ENCODE measurements around the gene DHRSX. TPM values are rescaled to one million over a fixed set of nuclear protein-coding genes. Genes with fewer than 3 reads are reported as not detected.
"Not testable (repeated sequence)": the region's sequence is repeated elsewhere in the genome, so short reads cannot be mapped to it uniquely, and the experiment has no call there.

Gene DHRSX
- total RNA-seq, 1 experiment from 2014 or later, result 24.5 TPM

GRCh38 chrX:2316534-2316933, 184.2 kb downstream of the DHRSX start:
- DNase-seq (ENCODE audit: low read depth), result peak; percentile 3

DNA sequence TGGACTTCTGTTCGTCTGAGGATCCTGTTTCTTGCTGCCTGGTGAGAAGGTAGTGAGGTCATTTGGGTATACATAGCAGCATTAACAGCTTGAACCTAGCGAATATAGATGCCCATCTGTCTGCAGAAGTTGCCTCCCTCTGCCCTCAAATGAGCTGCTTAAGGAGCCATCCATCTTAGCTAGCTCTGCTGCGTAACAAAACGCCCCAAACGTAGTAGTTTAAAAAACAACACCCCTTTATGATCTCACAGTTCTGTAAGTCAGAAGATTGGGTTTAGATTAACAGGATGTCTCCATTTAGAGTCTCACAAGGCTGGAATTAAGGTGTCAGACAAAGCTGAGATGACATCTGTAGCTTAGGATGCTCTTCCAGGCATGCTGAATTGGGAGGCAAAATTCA, 185.3 kb downstream of the DHRSX start:
- no peak for DNase-seq (ENCODE audit: low read depth)

DNA sequence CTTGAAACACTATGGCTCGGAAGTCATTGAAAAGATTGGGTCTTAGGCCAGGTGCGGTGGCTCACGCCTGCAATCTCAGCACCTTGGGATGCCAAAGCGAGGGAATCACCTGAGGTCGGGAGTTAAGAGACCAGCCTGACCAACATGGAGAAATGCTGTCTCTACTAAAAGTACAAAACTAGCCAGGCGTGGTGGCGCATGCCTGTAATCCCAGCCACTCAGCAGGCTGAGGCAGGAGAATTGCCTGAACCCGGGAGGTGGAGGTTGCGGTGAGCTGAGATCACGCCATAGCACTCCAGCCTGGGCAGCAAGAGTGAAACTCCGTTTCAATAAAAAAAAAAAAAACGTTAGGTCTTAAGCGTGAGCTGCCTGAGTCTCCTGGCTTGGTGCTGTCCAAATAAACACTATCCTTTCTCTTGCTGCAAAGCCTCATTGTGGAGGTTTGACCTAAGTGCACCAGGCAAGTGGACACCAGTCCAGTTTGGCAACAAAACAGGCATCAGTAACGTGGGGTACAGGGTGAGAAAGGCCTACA, 185.9 kb downstream of the DHRSX start:
- DNase-seq (ENCODE audit: low read depth), result no peak

- no peak for DNase-seq (ENCODE audit: low read depth)
These were observed 186.7 kb downstream of the DHRSX start for GRCh38 chrX:2313864-2314640.

DNA sequence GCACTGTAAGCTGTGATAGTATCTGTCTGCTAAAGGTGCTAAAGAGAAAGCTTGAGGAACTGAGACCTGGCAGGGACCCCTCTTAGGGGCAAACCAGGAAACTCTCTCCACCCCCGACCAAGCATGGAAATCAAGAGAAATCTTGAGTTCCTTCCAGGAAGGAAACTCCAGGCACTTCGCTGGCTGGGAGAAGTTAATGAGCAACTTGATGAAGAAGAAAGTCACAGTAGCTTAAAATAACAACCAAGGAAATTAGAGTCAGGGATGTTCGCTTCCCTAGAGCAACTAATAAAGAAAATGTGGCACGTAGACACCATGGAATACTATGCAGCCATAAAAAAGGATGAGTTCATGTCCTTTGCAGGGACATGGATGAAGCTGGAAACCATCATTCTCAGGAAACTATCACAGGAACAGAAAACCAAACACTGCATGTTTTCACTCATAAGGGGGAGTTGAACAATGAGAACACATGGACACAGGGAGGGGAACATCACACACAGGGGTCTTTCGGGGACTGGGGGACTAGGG, 188.7 kb downstream of the DHRSX start:
- DNase-seq (ENCODE audit: low read depth), result not testable (repeated sequence)

DNA sequence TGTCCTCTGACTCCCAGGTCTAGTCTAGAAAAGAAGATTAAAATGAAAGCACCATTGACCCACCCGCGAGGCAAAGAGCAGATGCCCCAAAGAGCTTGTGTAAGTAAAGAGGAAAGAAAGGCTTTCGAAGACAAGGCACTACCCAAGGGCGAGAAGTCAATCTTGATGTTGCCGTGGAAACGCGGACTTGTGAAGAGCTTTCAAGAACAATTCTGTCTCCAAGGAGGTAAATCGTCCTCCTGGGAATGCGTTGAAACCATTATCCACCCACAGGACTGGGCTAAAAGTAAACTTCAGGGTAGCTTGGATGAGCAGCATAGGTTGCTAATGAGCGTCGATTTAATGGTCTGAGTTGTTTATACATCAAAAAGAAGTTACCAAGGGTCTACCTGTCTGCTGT, 189.3 kb downstream of the DHRSX start:
- DNase-seq (ENCODE audit: low read depth), result no peak

DNA sequence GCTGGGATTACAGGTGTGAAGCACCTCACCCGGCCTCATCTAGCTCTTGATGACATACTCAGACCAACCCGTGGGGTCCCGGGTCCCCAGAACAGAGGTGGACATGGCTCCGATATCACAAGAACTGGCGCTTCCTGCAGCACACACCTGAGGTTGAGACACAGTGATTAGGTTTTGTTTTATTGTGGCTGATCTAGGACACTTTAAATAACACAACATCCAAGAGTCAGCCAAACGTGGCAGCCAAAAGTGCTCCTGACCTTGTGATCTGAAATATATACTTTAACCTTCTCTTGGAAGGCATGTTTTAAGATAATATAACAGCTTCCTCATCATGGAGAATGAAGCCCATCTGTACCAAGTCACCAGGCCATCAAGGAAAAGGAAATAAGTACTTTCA, 198.9 kb downstream of the DHRSX start:
- DNase-seq (ENCODE audit: low read depth), result no peak

DNA sequence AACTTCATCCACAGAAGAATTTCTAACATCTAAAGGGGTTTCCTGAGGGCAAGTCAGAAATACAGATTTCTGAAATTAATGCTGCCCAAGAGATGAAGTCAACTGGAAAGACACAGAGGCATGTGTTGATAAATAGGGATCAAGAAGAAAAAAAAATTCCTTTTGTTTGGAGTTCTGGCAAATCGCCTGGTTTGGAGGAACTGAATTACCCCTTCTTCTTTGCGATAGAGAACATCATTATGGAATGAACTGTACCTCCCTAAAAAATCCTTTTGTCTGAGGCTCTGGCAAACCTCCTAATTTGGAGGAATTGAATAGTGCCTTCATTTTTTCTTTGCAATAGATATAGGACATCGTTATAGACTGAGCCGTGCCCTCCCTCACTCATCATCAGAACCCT, 200.9 kb downstream of the DHRSX start:
- DNase-seq (ENCODE audit: low read depth), result no peak

- no peak for DNase-seq (ENCODE audit: low read depth)
These were observed 214.0 kb downstream of the DHRSX start for GRCh38 chrX:2286731-2287130.

- DNase-seq (ENCODE audit: low read depth), result no peak
These were observed 216.2 kb downstream of the DHRSX start for GRCh38 chrX:2284601-2285000.

DNA sequence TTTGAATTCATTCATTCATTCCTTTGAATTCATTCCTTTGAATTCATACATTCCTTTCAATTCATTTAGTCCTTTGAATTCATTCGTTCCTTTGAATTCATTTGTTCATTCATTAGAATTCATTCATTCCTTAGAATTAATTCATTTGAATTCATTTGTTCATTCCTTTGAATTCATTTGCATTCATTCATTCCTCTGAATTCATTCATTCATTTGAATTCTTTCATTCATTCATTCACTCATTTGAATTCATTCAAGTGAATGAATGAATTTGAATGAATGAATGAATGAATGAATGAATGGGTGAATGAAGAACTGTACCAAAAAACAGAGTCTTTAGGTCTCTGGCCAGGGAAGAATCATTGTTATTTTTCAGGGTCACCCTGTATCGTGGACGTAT, 216.6 kb downstream of the DHRSX start:
- no peak for DNase-seq (ENCODE audit: low read depth)

- DNase-seq (ENCODE audit: low read depth), result peak; percentile 22
These were observed 217.5 kb downstream of the DHRSX start for GRCh38 chrX:2283111-2283859.

GRCh38 chrX:2282490-2283090, 218.2 kb downstream of the DHRSX start:
- no peak for DNase-seq (ENCODE audit: low read depth)

GRCh38 chrX:2272337-2272736, 228.4 kb downstream of the DHRSX start:
- DNase-seq (ENCODE audit: low read depth), result no peak

DNA sequence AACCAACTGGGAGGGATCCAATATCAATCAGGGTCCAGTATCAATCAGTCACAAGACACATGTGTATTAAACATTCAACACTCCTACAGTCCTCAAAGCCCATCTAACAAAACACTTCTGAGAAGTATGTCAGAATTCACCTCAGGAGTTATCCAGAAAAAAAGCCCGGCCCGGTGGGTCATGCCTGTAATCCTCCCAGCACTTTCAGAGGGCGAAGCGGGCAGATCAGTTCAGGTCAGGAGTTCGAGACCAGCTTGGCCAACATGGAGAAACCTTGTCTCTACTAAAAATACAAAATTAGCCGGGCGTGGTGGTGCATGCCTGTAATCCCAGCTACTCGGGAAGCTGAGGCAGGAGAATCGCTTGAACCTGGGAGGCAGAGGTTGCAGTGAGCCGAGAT, 229.2 kb downstream of the DHRSX start:
- DNase-seq (ENCODE audit: low read depth), result not testable (repeated sequence)

DNA sequence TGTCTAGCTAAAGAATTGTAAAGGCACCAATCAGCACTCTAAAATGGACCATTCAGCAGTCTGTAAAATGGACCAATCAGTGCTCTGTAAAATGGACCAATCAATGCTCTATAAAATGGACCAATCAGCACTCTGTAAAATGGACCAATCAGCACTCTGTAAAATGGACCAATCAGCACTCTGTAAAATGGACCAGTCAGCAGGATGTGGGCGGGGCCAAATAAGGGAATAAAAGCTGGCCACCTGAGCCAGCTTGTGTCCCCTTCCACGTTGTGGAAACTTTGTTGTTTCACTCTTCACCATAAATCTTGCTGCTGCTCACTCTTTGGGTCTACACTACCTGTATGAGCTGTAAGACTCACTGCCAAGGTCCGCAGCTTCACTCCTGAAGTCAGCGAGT, 230.0 kb downstream of the DHRSX start:
- not testable (repeated sequence) for DNase-seq (ENCODE audit: low read depth)

DNA sequence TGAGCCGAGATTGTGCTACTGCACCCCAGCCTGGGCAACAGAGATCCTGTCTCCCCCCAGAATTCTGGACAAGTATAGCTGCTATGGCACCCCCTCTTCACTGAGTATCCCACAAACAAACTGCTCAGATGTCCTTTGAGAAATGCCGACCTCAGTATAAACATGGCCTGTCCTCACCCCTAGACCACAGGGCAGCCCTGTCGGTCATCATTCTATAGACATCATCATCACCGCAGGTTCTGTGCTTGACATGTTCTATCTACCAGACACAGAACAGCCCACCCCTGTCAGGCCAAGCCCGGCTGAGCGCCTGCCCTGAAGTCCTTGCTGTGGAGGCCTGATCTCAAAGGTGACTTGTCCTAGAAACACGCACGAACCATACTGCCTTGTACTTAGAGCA, 232.9 kb downstream of the DHRSX start:
- DNase-seq (ENCODE audit: low read depth), result no peak

- no peak for DNase-seq (ENCODE audit: low read depth)
These were observed 234.1 kb downstream of the DHRSX start for GRCh38 chrX:2266445-2267349.

DNA sequence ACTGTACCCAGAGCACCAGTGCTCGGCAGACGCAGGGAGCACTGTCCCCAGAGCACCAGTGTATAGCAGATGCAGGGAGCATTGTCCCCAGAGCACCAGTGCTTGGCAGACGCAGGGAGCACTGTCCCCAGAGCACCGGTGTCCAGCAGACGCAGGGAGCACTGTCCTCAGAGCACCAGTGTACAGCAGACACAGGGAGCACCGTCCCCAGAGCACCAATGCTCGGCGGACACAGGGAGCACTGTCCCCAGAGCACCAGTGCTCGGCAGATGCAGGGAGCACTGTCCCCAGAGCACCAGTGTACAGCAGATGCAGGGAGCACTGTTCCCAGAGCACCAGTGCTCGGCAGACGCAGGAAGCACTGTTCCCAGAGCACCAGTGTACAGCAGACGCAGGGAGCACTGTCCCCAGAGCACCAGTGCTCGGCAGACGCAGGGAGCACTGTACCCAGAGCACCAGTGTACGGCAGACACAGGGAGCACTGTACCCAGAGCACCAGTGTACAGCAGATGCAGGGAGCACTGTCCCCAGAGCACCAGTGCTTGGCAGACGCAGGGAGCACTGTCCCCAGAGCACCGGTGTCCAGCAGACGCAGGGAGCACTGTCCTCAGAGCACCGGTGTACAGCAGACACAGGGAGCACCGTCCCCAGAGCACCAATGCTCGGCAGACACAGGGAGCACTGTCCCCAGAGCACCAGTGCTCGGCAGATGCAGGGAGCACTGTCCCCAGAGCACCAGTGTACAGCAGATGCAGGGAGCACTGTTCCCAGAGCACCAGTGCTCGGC, 234.9 kb downstream of the DHRSX start:
- DNase-seq (ENCODE audit: low read depth), result not testable (repeated sequence)
